Measurements from ENCODE around the gene CXorf58. TPM values are rescaled to one million over a fixed set of nuclear protein-coding genes. Genes with fewer than 3 reads are reported as not detected.
"Not testable (repeated sequence)": the region's sequence is repeated elsewhere in the genome, so short reads cannot be mapped to it uniquely, and the experiment has no call there.

Gene CXorf58
- not detected in 2 replicates for total RNA-seq

GRCh38 chrX:23907498-23908218, at the start of gene CXorf58, which contains the start of gene APOO:
Gene CXorf58, plus strand, starts transcription at chrX:23908006. Its CDS starts 2,297 bp downstream, at chrX:23910303.
Gene APOO, minus strand, starts transcription at chrX:23907938. Its CDS starts 236 bp downstream, at chrX:23907702.
- Histone ChIP-seq H3K36me3 (ENCODE audit: insufficient read depth, low read length) (no peaks in the 10 kb centered on the region), H3K27me3 (ENCODE audit: insufficient read depth, low read length) (no peaks in the 10 kb centered on the region), H4K20me1 (ENCODE audit: insufficient read depth, low read length) (no peaks in the 10 kb centered on the region), H3K27ac (ENCODE audit: low read depth, low read length) (peak within 1 kb of the TSS; percentile 68), H3K4me3 (ENCODE audit: insufficient read depth, low read length) (peak within 1 kb of the TSS; percentile 70), H3K79me2 (ENCODE audit: insufficient read depth, low read length) (no peaks in the 10 kb centered on the region), H3K9me3 (ENCODE audit: low read depth, low read length) (no peaks in the 10 kb centered on the region), H3K4me2 (ENCODE audit: insufficient read depth, low read length) (peak within 1 kb of the TSS; percentile 73), H2AFZ (ENCODE audit: low read length) (peak within 1 kb of the TSS; percentile 92), H3K4me1 (ENCODE audit: insufficient read depth, low read length) (no peaks in the 10 kb centered on the region)
- peak; percentile 62 for TF ChIP-seq CTCF (IDR thresholded peaks at IDR 0.05; ENCODE audit: extremely low read depth, low read depth, low read length)
- peak; percentile 93 for DNase-seq (ENCODE audit: insufficient read length, low spot score, missing footprints)

GRCh38 chrX:23859238-23859637, 48.6 kb upstream of the CXorf58 start:
- H3K79me2 ChIP-seq (ENCODE audit: insufficient read depth, low read length); H3K27me3 ChIP-seq (ENCODE audit: insufficient read depth, low read length); H3K4me2 ChIP-seq (ENCODE audit: insufficient read depth, low read length); H3K36me3 ChIP-seq (ENCODE audit: insufficient read depth, low read length); H3K4me1 ChIP-seq (ENCODE audit: insufficient read depth, low read length); H4K20me1 ChIP-seq (ENCODE audit: insufficient read depth, low read length); H2AFZ ChIP-seq (ENCODE audit: low read length); H3K27ac ChIP-seq (ENCODE audit: low read depth, low read length); H3K4me3 ChIP-seq (ENCODE audit: insufficient read depth, low read length); H3K9me3 ChIP-seq (ENCODE audit: low read depth, low read length); DNase-seq (ENCODE audit: insufficient read length, low spot score, missing footprints): not testable (repeated sequence)

- H3K4me3 ChIP-seq (ENCODE audit: insufficient read depth, low read length), result no peak overlapping the region
- no peaks in the 10 kb centered on the region for H3K4me1 ChIP-seq (ENCODE audit: insufficient read depth, low read length)
- no peak overlapping the region for H3K4me2 ChIP-seq (ENCODE audit: insufficient read depth, low read length)
- no peaks in the 10 kb centered on the region for H3K79me2 ChIP-seq (ENCODE audit: insufficient read depth, low read length)
- DNase-seq (ENCODE audit: insufficient read length, low spot score, missing footprints), result no peak
- no peak overlapping the region for H2AFZ ChIP-seq (ENCODE audit: low read length)
- no peak overlapping the region for H3K27ac ChIP-seq (ENCODE audit: low read depth, low read length)
- no peaks in the 10 kb centered on the region for H3K9me3 ChIP-seq (ENCODE audit: low read depth, low read length)
- no peak for TF ChIP-seq CTCF (IDR thresholded peaks at IDR 0.05; ENCODE audit: extremely low read depth, low read depth, low read length)
- H3K36me3 ChIP-seq (ENCODE audit: insufficient read depth, low read length), result no peaks in the 10 kb centered on the region
- no peaks in the 10 kb centered on the region for H4K20me1 ChIP-seq (ENCODE audit: insufficient read depth, low read length)
- H3K27me3 ChIP-seq (ENCODE audit: insufficient read depth, low read length), result no peaks in the 10 kb centered on the region
These were observed 46.5 kb upstream of the CXorf58 start for GRCh38 chrX:23861215-23861896.

GRCh38 chrX:23861952-23862351, 45.9 kb upstream of the CXorf58 start:
- H3K4me3 ChIP-seq (ENCODE audit: insufficient read depth, low read length); H3K27ac ChIP-seq (ENCODE audit: low read depth, low read length); H4K20me1 ChIP-seq (ENCODE audit: insufficient read depth, low read length); H3K9me3 ChIP-seq (ENCODE audit: low read depth, low read length); H3K4me2 ChIP-seq (ENCODE audit: insufficient read depth, low read length); H3K4me1 ChIP-seq (ENCODE audit: insufficient read depth, low read length); H3K79me2 ChIP-seq (ENCODE audit: insufficient read depth, low read length); H2AFZ ChIP-seq (ENCODE audit: low read length); H3K27me3 ChIP-seq (ENCODE audit: insufficient read depth, low read length); H3K36me3 ChIP-seq (ENCODE audit: insufficient read depth, low read length): not testable (repeated sequence)
- peak; percentile 5 for DNase-seq (ENCODE audit: insufficient read length, low spot score, missing footprints)

Measured in osteoblast (primary cell).